Gastroesophageal sphincter (tissue), 3 donors: Measurements from ENCODE around the gene FIP1L1.

Experiments
- CTCF ChIP-seq, 4 experiments: fragments of 200-600 bp in 2 of 4; fragments of 450-650 bp in 2 of 4; sonication (generic) in 1 of 4; IDR thresholded peaks; one replicate each; pipeline ENCODE4 v1.5.1; 2017 to 2019; ENCODE audit warnings: antibody characterized with exemption in 4 of 4, mild to moderate bottlenecking in 2 of 4, moderate library complexity in 2 of 4
- POLR2AphosphoS5 ChIP-seq: sonication (generic); formaldehyde crosslinking; IDR thresholded peaks from one replicate; pipeline ENCODE4 v1.6.1; 2017; ENCODE audit warnings: antibody characterized with exemption

GRCh38 chr4:53450773-53451172 lies 73.3 kb downstream of the FIP1L1 start:
- TF ChIP-seq CTCF (IDR thresholded peaks at IDR 0.05) = no peak
- no peak for TF ChIP-seq POLR2AphosphoS5
